Pulmonary artery endothelial cell (primary cell): ENCODE data around the gene CAPN14. TPM values are rescaled to one million over a fixed set of nuclear protein-coding genes. Genes with fewer than 3 reads are reported as not detected.
A peak's percentile ranks its signal among the peaks of the same experiment; 100 is the strongest.

Experiments used
- DNase-seq: peaks from one replicate; pipeline ENCODE4 v3.0.0-alpha.2; 2011; ENCODE audit warnings: low read depth, low spot score
- total RNA-seq: library from RNA; depleted of rRNA; stranded (reverse); fragments of >200 nt; gene quantifications from 2 replicates; pipeline ENCODE4 v1.2.3, GENCODE V29; 2014

The CAPN14 gene
- total RNA-seq, 1 donor from 2014 or later, result 0.07 TPM

DNA sequence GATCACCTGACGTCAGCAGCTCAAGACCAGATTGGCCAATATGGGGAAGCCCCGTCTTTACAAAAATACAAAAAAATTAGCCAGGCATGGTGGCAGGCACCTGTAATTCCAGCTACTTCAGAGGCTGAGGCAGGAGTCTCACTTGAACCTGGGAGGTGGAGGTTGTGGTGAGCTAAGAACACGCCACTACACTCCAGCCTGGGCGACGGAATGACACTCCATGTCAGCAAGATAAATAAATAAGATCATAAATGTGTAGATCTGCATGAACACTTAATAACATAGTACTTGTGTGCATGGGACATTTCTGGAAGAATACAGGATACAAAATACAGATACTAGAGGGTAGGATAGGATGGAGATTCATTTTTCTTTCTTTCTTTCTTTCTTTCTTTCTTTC is 25.7 kb upstream of the CAPN14 start:
- no peak for DNase-seq

DNA sequence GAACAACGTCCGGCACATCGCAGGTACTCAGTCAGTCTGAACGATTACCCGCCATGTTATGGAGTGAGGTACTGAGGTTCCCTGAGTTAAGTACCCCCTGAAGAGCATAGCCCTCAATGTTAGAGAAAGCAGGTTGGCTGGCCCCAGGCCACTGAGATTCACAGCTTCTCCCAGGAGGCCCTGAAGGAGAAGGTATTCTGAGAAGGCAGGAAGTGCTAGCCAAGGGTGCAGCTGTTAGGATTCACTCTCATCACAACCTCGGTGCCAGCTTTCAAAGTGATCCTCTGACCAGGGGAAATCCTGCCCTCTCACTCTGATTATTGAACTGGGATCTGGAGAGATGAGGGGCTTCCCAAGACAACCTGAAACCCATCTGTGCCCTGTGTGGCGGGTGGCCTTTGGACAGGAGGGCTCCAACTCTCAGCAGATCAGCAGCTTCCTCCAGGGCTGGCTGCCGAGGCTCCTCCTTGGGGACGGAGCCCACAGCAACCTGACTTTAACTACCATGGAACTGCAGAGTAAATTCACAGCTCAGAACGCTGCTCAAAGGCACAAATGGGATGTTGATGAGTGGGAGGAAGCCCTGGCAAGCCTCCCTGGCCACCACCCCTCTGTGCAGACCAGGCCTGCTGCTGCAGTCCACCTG is 24.4 kb upstream of the CAPN14 start:
- DNase-seq, result no peak

DNA sequence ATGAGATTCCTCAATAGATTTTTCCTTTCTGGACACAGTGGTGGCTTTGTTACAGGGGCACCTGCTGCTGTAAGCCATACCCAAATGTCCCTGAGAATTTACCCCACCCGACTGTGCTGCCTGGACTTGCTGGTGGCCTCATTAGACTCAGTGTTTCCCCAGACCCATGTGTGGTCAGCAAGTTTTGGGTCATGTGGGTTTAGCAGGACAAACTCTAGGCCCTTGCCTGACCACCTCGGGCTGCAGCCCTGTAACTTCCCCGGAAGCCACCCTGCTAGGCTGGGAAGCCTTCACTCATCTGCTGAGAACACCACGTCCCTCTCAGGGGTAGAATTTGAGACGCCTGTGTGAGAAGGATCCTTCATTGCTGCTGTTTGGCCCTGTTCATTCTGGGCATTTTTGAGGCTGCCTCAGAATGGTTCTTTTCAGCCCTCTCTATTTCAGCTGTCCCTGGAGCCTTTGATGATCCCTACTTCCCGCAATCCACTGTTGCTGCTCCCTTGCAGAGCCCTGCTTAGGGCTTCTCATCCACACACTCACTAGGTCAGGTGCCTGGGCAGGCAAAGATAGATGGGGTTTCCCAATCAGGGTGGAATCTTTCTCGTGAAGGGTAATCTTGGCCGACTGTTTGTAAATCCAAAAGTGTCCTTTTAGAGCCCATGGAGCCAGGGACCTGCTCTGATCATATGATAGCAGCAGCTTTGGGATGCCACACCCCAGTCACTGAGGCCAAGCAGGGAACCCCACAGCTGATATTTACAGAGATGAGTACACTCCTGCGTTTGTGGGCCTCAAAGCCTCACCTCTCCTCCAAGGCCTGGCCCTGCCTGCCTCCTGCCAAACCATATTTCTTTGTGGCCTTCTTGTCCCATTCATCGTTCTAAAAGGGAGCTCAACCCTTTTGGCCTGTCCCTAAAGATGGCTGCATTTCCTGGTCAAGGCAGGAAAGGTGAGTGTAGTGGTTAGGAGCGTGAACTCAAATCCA is 23.4 kb upstream of the CAPN14 start:
- no peak for DNase-seq

DNA sequence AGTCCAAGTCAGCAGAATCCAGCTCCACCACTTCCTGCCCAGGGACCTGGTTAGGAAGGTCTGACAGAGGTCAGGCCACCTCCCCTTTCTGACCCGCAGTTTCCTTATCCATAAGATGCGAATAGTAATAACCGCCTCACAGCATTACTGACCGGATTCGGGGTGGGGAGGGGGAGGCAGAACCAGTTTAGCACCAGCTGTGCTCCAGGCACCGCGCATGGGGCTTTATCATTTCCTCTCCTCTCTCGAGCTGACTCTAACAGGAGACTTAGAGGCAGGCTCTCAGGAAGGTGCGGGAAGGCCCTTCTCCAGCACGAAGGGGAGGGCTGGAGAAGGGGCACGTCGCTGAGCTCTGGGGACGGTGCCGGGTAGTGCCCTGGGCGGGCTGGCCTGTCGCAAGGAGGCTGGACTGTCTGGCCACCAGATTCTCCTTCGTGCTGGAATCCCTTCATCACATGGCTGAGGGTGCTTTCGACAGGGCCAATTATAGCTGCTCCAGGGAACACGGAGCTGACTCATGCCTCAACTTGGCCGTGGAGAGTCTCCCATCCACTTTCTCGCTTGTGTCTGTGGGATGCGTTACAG is 22.4 kb upstream of the CAPN14 start:
- no peak for DNase-seq

DNA sequence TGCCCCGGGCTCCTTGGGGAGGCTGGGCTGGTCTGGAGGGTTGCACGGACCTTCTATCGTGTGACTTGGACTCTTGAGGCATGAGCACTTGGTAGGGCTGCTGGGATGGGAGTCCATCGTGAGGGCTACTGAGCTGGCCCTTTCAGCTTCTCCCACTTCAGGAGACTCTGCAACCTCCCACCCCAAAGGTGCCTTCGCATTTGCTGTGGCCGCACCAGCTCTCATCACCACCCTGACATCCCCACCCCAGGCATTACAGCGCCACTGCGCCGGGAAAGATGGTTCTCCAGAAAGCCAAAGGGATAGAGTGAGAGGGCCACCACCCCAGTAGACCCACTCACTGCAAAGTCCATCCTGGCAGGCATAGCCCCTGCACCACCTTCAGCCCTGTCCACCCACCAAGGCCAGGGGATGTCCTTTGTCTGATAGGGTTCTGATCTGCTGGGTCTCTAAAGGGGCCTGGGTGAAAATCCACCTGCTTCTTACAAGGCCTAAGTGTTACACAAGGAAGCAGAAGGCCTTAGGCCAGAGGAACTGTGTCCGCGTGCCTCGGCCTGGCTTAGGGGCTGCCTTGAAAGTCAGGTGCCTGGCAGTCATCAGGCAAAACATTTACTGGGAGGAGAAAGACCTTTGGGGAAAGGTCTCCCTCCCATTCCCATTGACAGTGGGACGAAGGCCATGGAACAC is 21.7 kb upstream of the CAPN14 start:
- no peak for DNase-seq

DNA sequence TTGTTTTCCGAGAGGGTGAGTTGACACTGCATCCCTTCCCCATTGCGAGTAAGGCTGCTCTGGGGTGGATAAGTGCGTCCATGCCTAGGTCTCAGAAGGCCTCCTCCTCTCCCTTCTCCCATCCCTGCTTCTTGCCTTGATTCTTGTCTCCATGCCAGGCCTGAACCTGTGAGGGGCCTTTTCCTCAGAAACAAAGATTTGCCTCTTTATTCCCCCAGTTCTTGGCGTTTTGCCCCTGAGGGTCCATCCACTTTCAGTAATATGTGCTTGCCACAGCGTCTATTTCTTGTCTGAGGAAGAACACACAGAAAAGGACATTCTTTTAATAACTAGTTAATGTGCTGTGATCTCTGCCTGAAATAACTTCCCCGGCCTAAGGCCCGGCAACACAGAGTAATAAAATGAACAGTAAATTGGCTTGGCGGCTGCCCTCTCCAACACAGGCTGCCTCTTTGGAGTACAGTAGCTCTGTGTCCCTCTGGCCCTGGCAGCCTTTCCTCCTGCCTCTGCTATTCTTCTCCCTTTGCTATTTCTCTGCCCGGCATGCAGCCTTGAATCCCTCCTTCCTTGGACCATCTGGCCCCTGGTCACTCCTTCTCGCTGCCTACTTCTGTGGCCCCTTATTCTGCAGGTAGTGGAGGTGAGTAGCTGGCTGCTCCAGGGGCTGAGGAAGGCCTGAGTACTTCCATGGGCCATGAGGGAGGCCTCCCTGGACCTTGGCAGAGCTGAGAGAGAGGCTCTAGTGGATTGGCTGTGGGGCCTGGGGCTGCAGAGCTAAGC is 21.0 kb upstream of the CAPN14 start:
- DNase-seq, result no peak

DNA sequence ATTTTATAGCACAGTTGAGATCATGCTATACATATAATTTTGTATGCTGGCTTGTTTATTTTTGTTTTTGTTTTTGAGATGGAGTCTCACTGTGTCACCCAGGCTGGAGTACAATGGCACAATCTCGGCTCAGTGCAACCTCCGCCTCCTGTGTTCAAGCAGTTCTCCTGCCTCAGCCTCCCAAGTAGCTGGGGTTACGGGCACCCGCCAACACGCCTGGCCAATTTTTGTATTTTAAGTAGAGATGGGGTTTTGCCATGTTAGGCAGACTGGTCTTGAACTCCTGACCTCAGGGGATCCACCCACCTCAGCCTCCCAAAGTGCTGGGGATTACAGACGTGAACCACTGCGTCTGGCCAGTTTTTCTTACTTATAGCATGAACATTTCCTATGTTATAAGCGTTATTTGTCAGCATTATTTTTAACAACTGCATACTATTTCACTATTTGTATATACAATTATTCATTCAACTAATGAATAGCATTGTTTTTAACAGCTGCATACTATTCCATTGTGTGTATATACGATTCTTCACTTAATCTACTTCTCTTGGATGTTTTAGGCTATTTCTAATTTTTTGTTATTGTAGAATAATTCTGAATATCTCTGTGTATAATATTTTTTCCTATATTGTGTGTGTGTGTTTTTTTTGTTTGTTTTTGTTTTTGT is 20.2 kb upstream of the CAPN14 start:
- no peak for DNase-seq

DNA sequence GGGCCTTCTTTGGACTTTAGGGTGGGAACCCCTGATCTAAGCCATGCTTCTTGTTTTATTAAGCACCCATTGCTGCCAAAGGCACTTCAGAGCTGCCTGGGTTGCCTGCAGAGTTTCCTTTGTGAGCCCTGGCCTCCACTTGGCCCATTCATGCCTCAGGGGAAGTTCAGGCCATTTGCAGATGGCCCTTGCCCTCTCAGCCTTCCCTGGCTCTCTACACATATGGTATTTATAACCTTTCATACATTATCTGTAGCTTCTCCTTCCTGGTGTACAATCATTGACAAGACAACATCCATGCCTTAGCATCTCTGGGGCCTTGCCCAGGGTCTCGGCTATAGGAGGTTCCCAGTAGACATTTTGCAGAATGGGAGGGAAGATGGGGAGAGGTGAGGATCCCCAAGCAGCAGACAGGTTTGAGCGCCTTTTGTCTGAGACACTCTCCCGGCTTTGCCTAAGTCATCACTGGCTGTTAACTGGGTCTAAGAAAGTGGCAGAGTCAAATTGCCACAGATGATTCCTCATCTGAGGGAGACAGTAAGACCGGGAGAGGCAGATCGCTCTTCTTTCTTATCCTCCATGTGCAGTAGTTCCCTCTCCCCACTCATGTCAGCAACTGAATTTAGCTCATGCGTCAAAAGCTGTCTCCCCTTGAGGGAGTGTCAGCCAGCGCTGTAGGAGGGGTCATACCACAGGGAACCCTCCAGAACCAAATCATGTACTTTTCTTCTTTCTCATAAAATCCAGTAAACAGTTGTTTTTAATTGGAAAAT is 19.3 kb upstream of the CAPN14 start:
- DNase-seq, result no peak

DNA sequence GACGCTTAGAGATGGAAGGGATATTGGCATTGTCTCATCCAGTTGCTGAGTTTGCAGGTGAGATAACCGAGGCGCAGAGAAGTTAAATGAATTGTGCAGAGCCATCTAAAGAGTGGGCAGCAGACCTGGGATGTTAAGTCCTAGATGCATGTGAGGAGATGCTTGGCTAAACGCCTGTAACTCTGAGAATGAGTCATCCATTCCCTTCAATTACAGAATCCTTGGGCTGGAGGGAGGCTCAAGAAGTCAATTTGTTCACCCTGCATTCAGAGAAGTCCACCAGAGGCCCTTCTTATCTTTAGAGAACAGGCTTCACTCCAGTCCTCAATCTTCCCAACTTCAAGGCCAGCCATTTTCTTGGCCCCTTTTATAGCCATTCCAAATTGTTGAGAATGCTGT is 18.2 kb upstream of the CAPN14 start:
- DNase-seq, result no peak

DNA sequence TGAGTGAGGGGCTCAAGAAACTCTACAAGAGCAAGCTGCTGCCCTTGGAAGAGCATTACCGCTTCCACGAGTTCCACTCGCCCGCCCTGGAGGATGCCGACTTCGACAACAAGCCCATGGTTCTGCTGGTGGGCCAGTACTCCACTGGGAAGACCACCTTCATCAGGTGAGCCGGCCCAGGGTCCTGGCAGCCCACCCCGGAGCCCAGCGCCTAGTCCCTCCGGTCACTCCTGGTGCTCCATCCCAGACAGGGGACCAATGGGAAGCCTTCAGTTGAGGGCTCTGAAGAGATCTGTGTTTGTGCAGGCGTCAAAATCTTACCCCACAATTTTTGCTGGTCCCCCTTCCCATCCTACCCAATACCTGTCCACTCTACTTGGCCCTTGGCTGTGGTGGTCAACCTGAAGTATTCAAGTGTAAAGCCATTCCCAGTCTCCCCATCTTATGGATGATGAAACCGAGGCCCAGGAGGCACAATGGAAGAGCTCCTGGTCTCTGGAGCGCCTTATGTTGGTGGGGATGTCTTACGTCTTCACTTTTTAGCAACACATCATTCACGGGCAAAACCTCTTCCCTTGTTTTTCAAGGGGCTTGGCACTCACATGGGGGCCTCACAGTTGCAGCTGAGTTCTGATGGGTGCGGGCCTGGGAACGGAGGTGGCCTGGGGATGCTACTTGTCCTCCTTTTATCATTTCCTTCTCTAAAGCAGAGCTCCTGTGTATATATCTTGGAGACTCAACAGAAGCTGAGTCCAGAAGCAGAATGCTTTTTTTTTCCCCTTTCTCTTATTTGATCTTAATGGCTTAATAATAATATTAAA is 17.6 kb upstream of the CAPN14 start:
- no peak for DNase-seq

DNA sequence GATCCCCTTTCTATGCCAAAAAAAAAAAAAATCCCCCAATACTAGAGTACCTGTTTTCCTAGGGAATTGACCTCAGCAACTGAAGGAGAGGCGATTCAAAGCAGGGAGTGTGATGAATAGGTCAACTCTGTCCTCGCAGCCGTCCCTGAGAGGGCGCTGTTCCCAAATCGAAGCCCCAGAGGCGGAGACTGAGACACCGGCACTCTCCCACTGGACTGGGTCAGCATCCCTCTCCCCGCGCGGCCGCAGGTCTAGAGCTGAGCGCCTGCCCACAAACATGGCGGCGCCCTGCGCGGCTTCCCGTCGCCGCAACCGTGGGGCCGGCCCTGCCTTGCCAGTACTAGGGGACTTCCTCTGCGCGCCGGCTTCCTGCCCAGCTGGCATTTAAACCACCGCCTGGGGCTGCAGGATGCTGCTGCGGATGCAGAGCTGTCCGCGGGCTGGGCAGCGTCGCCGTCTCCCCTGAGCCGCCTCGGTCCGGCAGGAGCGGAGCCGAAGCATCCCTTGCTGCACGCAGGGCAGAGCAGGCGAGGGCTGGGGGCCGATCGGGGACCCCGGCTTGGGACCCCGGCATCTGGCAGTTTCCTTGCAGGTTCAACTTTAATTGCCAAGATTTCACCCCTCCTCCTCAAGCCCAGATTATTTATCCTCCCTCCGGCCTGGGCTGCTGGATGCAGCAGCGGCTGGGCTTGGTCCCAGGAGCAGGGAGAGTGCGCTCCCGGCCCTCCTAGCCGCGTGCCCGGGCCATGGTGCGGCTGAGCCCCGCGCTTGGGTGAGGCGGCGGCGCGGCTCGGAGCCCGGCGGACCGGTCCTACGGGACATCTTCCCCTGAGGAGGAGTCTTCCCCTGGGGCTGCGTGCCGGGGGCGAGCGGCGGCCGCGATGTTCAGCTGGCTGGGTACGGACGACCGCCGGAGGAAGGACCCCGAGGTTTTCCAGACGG is 16.7 kb upstream of the CAPN14 start, which contains the start of gene EHD3:
TSS of gene EHD3 (plus strand) at position 412 of the 942 bp plus-strand sequence. CDS start at position 882, 470 bp downstream.
- DNase-seq, result peak; percentile 35

DNA sequence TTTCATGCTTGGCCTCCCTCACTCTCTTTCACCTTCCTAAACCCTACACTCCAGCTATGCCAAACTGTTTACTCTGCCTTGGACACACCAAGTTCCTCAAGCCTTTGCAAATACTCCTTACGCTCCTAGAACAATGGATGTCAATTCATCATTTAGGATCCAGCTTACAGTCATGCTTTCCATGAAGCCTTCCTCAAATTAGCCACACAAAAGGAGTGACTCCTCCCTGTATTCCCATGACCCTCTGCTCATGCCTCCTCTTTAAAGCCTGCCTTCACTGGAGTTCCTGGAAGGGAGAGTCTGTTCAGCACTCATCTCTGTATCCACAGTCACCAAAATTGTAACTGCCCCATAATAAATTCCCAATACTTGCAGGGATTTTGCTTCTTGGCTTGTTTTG is 15.9 kb upstream of the CAPN14 start:
- no peak for DNase-seq

DNA sequence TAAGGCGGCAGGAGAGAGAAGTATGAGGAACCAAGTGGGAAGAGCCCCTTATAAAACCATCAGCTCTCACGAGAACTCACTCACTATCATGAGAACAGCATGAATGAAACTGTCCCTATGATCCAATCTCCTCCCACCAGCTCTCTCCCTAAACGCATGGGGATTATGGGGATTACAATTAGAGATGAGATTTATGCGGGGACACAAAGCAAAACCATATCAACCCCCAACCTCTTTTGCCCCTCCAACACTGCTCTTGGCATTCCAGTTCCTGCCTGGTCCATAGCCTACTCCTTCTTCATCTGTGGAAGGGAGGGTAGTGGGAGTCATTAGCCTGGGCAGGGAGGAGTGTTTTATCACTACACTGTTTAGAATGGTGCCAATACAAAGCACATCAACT is 15.3 kb upstream of the CAPN14 start:
- DNase-seq, result no peak

DNA sequence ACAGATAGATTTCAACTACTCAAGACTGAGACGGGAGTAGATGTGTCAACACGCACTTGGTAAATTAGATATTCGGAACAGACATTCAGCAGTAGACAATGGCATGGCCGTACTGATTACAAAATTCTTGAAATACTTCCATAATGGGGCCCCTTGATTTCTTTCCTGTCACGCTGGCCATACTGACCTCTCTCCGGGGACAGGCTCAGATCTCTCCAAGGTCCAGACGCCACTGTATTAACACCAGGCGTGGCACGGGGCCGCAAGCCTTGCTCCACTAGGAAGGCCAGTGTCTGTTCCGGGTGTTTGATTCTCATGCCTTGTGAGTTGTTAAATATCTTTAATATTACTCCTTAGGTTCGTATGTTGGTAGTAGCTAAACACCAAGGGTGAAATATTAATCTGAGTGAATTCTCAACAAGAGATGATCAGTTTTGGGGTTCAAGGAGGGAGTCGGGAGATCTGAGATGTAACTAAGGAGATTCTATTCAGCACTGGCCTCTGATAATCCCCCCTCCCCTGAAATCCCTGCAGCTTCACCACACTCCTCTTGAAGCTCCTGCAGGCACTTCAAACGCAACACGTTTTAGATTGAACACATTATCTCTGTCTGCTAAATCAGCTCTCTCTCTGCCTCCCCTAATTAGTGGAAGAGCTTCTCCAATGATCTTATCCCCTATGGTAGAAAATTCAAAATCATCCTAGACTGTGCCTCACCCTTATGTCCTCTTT is 14.4 kb upstream of the CAPN14 start:
- DNase-seq, result no peak

DNA sequence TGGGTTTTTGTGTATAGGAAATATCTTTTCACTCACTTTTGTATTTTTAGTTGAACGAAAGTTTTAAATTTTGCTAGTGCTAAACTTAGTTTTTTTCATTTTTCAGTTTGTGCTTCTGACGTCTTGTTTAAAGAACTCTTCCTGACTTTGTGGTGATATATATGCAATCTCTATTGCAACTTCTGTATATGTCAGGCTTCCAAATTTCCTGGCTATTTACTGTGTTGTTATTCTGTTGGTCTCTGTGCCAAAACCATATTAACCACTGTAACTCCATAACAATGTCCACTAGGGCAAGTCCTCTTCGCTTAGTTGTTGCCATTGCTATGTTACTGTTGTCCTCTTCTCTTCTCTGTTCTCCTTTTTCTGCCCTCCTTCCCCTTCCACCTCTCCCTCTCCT is 13.4 kb upstream of the CAPN14 start:
- no peak for DNase-seq

DNA sequence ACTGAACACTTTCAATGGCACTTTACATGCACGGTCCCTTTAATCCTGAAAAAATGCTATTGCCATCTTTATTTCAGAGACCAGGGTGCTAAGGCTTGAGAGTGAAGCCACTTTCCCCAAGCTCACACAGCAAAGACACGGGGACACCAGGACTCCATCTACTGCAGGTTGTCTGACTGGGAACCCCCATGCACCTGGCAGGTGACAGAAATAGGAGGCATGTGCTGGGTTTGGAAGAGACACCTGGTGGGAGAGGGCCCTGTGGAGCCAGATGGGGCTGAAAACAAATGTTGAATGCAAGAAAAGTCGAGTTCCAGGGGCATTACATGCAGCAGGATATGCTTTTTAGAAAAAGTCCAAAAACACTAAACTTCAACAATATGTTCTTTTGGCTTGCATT is 11.4 kb upstream of the CAPN14 start:
- no peak for DNase-seq

DNA sequence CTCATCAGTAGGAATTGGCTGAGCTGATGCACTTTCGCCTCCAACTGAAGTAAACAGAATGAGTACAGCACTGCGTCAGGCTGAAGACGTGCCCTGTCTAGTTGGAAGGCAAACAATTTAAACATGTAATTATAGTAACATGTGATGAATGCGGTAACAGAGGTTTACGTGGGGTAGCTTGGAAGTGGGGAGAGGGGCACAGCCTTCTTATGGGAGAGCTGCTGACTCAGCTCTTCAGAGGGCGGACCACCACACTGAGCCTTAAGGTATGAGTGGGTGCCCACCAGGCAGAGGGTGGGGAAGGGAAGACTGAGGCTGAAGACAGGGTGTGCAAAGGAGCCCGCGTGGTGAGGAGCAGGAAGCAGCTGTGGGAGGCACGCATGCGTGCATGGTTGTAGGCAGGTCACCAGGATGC is 10.4 kb upstream of the CAPN14 start:
- no peak for DNase-seq
